GM21390 (cell line): Measurements from ENCODE around the gene SIM1.
"Not testable (repeated sequence)": the region's sequence is repeated elsewhere in the genome, so short reads cannot be mapped to it uniquely, and the experiment has no call there.

ENCODE experiments used
- ATAC-seq: cut with Tn5 transposase; IDR thresholded peaks from one replicate; pipeline ENCODE4 v1.9.1; 2021; ENCODE audit not compliant: unreplicated experiment

Gene SIM1

DNA sequence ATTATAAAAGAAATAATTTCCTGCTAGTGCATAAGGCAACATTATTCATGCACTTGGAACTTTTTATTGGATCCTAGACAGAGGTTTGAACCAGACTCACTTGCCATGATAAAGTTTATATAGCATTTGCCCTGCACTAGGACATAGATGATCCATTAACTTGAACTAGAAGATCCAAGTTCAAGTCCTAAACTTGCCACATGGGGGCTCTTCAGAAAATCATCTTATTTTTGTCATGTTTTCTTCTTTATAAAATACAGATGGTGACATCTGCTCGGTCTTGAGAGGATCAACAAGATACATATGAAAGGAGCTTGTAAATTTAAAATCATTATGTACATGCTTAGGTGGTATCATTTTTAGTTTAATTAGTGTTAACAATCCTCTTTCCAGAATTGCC lies 94.5 kb downstream of the SIM1 start:
- ATAC-seq, result no peak

DNA sequence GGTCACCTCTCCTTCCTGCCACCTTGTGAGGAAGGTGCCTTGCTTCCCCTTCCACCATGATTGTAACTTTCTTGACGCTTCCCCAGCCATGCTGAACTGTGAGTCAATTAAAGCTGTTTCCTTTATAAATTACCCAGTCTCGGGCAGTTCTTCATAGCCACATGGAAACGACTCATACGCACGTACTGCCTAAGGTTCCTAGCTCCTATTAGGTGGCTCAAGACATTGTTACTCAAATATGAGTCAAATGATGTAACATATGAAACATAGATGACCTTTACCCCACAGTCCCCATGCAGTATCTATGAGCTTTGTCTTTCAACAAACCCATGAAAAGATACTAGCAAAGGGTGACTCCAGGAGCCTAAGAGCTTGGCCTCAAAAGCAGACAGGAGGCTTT lies 98.3 kb downstream of the SIM1 start:
- ATAC-seq, result no peak

DNA sequence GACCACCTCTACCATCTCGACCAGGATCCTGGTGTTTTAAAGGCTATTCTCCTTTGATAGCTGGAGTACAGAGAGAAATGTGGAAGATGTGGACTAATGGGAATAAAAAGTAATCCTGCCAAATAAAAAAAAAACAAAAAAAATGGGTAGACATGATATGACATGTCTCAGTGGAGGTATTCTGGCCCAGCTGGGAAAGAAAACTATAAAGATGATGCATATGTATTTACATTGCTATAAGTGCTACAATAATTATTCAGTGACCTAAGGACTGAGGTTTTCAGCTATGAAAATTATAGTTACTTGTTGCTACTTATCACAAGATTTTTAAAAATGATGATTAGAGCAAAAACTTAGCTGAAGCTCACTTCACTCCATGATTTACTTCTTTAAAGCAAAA lies 101.1 kb downstream of the SIM1 start:
- no peak for ATAC-seq

DNA sequence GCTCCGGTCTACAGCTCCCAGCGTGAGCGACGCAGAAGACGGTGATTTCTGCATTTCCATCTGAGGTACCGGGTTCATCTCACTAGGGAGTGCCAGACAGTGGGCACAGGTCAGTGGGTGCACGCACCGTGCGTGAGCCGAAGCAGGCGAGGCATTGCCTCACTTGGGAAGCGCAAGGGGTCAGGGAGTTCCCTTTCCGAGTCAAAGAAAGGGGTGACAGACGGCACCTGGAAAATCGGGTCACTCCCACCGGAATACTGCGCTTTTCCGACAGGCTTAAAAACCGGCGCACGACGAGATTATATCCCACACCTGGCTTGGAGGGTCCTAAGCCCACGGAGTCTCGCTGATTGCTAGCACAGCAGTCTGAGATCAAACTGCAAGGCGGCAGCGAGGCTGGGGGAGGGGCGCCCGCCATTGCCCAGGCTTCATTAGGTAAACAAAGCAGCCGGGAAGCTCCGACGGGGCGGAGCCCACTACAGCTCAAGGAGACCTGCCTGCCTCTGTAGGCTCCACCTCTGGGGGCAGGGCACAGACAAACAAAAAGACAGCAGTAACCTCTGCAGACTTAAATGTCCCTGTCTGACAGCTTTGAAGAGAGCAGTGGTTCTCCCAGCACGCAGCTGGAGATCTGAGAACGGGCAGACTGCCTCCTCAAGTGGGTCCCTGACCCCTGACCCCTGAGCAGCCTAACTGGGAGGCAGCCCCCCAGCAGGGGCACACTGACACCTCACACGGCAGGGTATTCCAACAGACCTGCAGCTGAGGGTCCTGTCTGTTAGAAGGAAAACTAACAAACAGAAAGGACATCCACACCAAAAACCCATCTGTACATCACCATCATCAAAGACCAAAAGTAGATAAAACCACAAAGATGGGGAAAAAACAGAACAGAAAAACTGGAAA lies 109.7 kb downstream of the SIM1 start:
- not testable (repeated sequence) for ATAC-seq

DNA sequence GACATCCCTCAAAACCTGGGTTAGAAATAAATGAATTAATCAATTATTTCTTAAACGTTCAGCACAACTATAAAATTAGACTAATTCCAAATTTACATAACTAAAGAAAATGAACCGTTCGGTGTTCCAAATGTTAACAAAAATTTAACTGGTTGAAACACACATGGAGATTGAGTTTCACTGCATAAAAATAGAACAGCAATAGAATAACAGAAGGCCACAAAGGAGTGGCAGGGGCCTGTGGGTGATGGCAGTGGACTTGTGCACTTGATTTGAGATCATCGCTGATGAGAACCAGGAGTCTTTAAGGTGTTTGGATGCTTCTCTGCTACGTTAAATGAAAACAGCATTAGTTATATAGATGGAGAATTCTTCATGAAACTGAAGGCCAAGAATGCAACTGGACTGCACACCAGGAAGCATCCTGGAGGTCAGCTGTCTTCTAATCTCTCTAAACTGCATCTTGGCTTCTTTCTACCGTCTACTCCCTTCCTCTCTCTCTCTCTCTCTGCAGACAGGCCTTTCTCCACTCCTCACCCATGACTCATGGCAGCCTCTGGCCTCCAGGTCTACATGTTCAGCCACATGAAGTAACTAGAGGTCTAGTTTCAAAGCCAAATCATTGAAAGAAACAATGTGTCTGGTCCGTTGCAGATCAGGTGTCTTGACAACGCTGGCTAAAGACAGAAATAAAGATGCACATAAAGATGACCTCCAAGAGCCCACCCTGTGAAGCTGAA lies 111.3 kb downstream of the SIM1 start:
- no peak for ATAC-seq

DNA sequence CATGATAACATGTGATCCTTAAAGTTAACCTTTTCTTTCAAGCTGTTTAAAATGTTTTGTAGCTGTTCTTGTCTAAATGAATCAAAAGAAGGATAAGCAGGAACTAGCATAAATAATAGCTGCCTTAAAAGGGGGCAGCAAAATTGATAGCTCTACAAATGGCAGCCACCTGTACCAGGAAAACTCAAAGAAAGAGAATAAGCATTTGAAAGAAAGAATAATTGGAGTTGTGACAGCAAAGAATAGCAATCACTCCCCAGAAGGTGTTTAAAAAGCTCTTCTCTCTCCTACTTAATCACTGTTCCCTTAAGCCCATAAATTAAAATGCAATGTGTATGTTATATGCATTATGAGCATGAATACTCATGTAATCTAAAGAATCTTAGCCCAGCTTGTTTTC lies 114.6 kb downstream of the SIM1 start:
- no peak for ATAC-seq

DNA sequence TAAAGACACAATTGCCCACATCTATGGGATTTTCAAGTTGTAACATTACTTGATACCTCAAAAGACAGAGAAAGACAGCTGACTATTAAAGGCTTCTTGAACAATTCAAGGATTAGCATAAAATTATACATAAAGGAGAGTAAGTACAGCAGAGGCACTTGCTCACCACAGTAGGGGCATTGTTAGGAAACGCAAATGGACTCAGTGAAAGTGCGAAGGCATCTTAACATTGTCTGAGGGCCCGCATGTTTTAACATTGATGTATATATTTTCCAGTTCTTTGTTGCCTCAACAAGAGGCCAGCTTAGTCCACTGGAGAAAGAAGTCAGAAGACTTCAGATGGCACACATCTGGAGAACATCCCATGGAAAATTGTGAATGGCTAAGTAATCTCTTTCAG lies 115.4 kb downstream of the SIM1 start:
- ATAC-seq, result no peak

DNA sequence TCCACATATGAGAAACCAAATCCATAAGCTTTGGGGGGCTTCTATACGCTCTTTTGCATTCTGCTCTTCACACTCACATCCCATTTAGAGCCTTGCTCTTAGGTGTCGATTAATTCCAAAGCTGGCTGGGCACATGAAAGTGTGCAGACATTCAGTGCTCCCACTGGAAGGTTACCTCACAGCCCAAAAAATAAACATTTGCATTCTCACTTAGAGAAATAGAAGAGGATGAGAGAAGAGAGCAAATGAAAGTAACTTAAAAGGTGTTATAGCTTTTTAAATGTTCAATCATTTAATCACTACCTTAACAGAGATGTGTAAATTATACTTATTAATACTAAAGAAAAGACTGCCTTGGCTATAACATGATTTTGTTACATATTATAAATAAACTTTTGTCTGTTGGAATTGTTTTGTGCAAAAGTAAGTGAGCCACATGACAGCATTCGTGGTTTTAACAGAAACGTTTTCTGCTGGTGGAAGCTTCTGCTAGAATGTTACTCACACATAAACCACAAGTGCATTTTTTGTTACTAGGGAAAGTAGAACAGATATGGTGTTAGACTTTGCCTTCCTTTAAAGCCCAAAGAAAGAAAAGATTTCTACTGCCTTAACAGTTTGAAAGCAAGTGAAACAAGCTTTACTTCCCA lies 116.7 kb downstream of the SIM1 start:
- peak; percentile 75 for ATAC-seq

DNA sequence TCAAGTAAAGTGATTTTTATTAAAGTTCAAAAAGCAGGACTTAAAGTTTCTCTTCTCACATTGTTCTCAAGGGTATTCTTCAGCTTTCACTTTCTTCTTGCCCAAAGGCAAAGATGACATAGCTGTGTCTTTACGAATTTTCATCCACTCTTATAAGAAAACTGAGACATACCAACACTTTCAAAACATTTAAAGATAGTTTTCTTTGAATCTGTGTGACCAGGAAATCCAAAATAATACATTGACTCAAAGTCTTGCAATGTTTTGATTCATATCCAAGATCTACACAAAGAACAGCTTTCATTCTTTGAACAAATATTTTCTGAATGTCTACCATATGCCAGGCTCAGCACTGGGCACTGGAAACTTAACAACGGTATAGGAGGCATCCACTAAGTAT lies 117.9 kb downstream of the SIM1 start:
- peak; percentile 56 for ATAC-seq

DNA sequence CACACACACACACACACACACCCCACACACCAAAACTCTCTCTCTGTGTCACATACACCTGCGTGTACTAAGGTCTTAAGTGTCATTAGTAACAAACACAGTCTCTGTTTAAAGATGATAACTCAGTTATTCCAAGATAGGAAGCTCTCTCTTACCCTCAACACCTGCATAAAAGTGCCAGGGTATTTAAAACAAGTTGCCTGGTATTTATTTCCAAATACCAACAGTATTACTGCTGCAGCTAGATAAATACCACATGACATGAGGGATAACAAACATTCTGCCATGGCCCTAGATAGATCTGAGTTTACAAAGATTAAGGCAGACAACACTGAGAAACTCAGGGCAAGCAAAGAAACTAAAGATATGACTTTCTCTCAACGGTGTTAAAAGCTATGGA lies 118.5 kb downstream of the SIM1 start:
- no peak for ATAC-seq

DNA sequence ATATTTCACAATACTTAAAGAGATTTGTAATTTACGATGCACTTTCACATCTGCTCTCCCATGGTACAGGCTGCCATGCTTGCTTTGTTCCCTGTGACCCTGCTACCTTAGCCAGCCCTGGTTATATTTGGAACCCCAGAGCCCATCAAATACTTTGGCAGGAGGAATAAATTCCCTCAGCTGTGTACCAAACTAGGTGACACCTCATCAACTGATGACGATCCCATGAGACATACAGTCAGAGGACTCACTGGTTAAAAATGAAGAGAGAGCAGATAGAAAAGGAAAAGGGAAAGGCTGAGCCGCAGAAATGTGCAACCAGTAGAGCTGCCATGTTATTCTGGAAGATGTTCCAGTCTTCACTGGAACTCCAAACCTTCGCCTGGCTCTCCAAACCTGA lies 120.0 kb downstream of the SIM1 start:
- no peak for ATAC-seq

DNA sequence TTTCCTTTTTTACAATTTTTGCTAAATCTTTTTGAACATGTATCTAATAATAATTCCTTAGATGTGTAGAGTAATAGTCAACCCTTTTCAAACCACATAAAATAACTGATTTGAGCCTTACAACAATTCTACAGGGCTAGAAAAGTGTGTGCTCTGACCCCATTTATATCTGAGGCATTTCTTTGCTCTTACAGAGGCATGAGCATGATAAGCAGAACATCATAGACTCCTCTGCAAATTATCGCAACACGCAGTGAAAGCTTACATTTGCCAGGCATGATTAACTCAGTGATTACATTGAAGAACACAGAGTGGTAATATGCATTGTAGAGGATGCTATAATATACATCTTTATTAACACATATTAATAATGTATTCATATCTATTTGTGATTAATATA lies 120.4 kb downstream of the SIM1 start:
- no peak for ATAC-seq

DNA sequence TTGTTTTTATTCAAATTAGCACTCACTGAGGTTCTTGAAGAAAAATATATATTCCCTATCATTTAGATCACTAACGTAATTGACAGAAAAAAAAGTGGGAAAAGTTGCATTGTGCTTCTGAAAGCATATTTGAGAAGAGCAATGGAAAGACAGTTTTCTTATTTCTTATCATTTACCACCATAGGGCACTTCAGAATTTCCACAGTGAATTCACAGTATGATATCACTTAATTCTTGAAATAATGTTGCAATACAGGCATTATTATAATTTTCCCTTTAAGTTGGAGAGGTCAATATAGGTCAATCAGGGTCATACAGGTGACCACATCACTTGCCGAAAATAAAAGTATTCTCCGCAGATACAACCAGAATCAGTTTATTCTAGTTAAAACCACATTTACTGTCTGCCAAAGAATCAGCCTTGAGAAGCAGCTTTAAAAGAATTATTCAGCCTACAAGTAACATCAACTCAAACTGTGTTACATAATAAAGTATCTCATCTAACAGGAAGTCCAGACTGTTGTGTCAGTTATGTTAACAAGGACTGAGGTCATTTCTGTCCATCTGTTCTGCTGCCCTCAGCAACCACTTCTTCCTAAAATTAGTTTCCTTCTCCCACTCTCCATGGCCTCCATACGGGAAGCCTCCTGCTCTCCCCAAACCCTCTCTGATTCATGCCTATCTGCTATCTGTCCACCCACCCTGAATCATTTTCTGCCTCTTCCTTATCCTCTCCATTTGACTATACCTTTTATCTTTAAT lies 121.2 kb downstream of the SIM1 start:
- no peak for ATAC-seq

DNA sequence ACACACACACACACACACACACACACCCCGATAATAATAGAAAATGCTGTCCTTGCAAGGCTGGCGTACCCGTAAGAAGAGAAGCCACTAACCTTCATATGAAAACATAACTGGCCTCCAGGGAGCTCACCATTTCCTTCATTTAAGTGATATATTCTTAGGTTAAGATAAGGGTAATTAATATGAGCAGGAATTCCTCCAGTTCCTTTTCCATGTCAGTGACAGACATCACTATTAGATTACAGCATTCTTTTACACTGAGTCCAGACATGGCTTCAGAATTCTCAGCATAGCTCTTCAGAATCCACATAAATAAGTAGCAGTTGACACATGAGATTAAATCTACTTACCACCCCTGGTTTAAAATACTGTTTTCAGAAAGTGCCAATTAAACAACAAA lies 121.9 kb downstream of the SIM1 start:
- no peak for ATAC-seq

DNA sequence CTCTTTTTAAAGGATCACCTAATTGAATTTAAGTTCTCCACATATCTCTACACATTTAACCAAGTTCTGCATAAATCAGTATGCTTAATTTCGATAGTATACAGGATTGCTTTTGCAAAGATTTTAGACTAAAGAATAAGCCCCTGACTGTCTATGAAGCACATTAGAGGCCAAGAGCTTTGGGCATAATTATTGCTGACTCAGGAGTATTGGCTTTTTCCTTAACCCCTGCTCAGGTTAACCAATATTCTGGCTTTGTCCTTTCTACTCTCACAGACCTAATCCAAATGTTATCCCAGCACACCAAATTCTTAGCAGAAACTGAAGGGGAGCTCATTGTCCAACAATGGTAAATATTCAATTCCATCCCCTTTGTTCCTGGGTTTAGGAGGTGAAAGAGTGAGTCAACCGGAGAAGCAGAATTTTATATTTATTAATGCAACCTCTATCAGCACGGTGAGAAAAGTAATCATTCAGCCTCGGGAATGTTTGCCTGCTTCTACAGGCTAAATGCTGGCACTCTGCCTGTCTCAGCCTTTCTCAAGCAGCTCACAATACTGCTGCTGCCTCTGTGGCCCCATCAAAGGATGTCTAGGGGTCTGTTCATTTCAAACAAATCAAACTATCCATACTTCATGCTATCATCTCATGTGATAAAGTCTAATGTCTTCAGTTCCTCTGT lies 125.0 kb downstream of the SIM1 start:
- ATAC-seq, result no peak

DNA sequence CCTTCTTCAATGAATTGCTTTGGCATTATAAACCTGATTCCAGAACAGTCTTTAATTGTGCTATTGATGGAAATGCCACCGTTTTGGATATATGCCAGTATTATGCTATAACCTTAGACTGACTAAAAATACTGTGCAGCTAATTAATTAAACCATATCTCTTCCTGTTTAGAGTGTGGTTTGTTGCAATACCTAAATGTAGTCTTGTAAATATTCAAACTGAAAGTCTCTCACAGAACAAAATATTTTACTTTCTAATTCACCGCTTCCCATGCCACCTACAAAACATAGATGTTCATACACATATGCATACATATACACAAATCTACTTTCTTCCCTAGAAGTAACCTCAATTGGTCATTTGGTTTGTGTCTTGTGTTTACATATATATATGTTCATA lies 126.6 kb downstream of the SIM1 start:
- peak; percentile 58 for ATAC-seq

DNA sequence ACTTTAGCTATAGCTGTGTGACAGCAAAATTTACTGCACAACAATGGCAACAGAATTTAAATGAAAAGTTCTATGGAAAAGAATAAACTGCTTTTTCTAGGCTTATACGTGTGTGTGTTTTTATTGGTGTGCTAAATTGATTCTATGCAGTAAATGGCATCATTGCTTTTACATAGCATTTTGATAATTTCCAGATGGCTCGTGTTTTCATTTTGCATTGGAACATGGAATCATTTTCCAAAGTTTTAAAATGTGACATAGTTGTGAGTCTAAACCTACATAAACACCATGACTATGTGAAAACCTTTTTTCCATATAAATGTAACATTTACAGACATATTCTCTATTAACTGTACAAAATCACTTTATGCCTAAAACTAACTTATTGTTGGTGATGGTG lies 127.8 kb downstream of the SIM1 start:
- ATAC-seq, result no peak

DNA sequence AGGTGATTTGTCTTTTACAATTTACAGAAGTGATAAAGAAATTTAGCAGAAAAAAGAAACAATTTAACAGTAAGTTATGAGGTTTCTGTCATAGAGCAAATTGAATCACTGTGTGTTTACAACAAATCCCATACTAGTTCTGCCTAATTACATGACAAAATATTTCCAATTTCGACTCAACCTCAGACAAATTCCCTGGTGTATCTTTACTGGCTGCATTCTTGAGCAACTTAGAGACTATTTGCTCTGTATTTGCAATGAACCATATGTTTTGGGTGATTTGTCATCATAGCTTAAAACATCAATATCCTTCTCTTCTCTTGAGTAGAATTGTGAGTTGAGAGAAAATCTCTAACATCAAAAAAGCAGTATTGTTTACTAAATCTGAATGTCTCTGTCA lies 128.7 kb downstream of the SIM1 start:
- ATAC-seq, result no peak
